OCI-LY3 (cell line): ENCODE results near the gene CLN3.
A peak's percentile ranks its signal among the peaks of the same experiment; 100 is the strongest.
"Not testable (repeated sequence)": the region's sequence is repeated elsewhere in the genome, so short reads cannot be mapped to it uniquely, and the experiment has no call there.

Experiments
- H2AFZ ChIP-seq: fragments of 200-600, 300-600 bp; shearing (Covaris generic); 2 replicates; pipeline ENCODE4 v1.6.0; 2014; ENCODE audit warnings: antibody characterized with exemption, low read depth, low read length
- H3K27ac ChIP-seq: fragments of 200-600, 300-600 bp; sonication (generic); 2 replicates; pipeline ENCODE4 v1.5.1; 2014; ENCODE audit warnings: mild to moderate bottlenecking, low read length, moderate library complexity, mixed read lengths
- H3K27me3 ChIP-seq: fragments of 200-600, 300-600 bp; sonication (generic); 2 replicates; pipeline ENCODE4 v1.6.1; 2014; ENCODE audit warnings: low read depth, low read length, mixed read lengths
- H3K36me3 ChIP-seq: fragments of 200-600, 300-600 bp; sonication (generic); replicated peaks from 2 replicates; pipeline ENCODE3; 2014; ENCODE audit warnings: low read depth, low read length, mixed read lengths
- H3K4me1 ChIP-seq: fragments of 300-600, 200-600 bp; sonication (generic); 2 replicates; pipeline ENCODE4 v1.6.1; 2014; ENCODE audit warnings: low read length, mixed read lengths
- H3K4me2 ChIP-seq: fragments of 200-600, 300-600 bp; sonication (generic); 2 replicates; pipeline ENCODE4 v1.6.1; 2014; ENCODE audit warnings: low read length, mixed read lengths
- H3K4me3 ChIP-seq: fragments of 300-600, 200-600 bp; sonication (generic); 2 replicates; pipeline ENCODE4 v1.5.1; 2014; ENCODE audit warnings: antibody characterized with exemption, mild to moderate bottlenecking, low read length, moderate library complexity
- H3K79me2 ChIP-seq: fragments of 300-600, 200-600 bp; shearing (Covaris generic); 2 replicates; pipeline ENCODE4 v1.6.1; 2014; ENCODE audit warnings: mild to moderate bottlenecking, low read length, mixed read lengths
- H3K9ac ChIP-seq: fragments of 300-600, 200-600 bp; shearing (Covaris generic); 2 replicates; pipeline ENCODE4 v1.6.0; 2014; ENCODE audit warnings: mild to moderate bottlenecking, low read length, moderate library complexity
- H3K9me3 ChIP-seq: fragments of 200-600, 300-600 bp; shearing (Covaris generic); 2 replicates; pipeline ENCODE4 v1.6.1; 2014; ENCODE audit warnings: low read length, mixed read lengths; ENCODE audit not compliant: insufficient read depth
- H4K20me1 ChIP-seq: fragments of 200-600, 300-600 bp; sonication (generic); 2 replicates; pipeline ENCODE4 v1.6.1; 2016; ENCODE audit warnings: low read length, mixed read lengths; ENCODE audit not compliant: insufficient read depth
- CTCF ChIP-seq: fragments of 200-600, 300-600 bp; sonication (generic); IDR thresholded peaks from 2 replicates; pipeline ENCODE4 v1.5.1; 2014; ENCODE audit warnings: antibody characterized with exemption, low read length, low read depth
- EZH2phosphoT487 ChIP-seq: fragments of 200-600 bp; shearing (Covaris generic); IDR thresholded peaks from 2 replicates; pipeline ENCODE4 v1.6.1; 2018; ENCODE audit warnings: antibody characterized with exemption, mixed run types, low read depth

CLN3 gene

DNA sequence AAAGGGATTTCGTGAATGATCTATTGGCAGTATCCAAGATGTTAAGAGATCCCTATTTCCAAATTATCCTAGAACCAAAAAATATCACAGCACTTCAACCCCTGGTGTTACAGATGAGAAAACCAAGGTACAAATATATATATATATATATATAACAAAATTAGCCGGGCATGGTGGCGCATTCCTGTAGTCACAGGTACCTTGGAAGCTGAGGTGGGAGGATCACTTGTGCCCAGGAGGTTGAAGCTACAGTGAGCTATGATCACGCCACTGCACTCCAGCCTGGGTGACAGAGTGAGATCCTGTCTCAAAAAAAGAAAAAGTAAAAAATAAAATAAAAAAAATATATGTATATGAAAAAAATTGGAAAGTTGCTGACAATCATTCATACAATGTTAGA lies 637 bp upstream of the CLN3 start:
- no peak for TF ChIP-seq EZH2phosphoT487
- no peak for TF ChIP-seq CTCF
- H2AFZ ChIP-seq, result peak overlapping the region; percentile 88; the same call in 1 of the 2 replicates

GRCh38 chr16:28491230-28491969 lies 474 bp downstream of the CLN3 start:
- peaks cover 29% of the 10 kb centered on the region for H3K4me1 ChIP-seq
- peak overlapping the region; percentile 84 for H3K9ac ChIP-seq
- H3K79me2 ChIP-seq, result no peaks in the 10 kb centered on the region
- H4K20me1 ChIP-seq, result no peaks in the 10 kb centered on the region
- H3K4me3 ChIP-seq, result peak overlapping the region; percentile 84
- no peaks in the 10 kb centered on the region for H3K27me3 ChIP-seq
- H3K27ac ChIP-seq, result peak overlapping the region; percentile 89
- TF ChIP-seq CTCF (peak; percentile 43), EZH2phosphoT487 (no peak)
- no peak overlapping the region; the same call in 1 of the 2 replicates for H2AFZ ChIP-seq
- H3K9me3 ChIP-seq, result no peaks in the 10 kb centered on the region
- peak overlapping the region; percentile 73 for H3K4me2 ChIP-seq
- H3K36me3 ChIP-seq, result peaks cover 17% of the 10 kb centered on the region

More for the DNA sequence above, 637 bp upstream of the CLN3 start:
- peak overlapping the region; percentile 89 for H3K27ac ChIP-seq
- peak overlapping the region; percentile 73 for H3K4me2 ChIP-seq
- no peaks in the 10 kb centered on the region for H4K20me1 ChIP-seq
- no peaks in the 10 kb centered on the region for H3K27me3 ChIP-seq
- no peaks in the 10 kb centered on the region for H3K79me2 ChIP-seq
- H3K4me1 ChIP-seq, result peaks cover 29% of the 10 kb centered on the region
- H3K4me3 ChIP-seq, result peak overlapping the region; percentile 84
- peaks cover 10% of the 10 kb centered on the region for H3K36me3 ChIP-seq
- H3K9me3 ChIP-seq, result no peaks in the 10 kb centered on the region
- peak overlapping the region; percentile 84 for H3K9ac ChIP-seq

- H3K27ac ChIP-seq, result no peak overlapping the region
- TF ChIP-seq CTCF (no peak), EZH2phosphoT487 (no peak)
- H3K36me3 ChIP-seq, result peaks cover 30% of the 10 kb centered on the region
- H3K4me3 ChIP-seq, result no peak overlapping the region
- no peak overlapping the region for H2AFZ ChIP-seq
- no peaks in the 10 kb centered on the region for H4K20me1 ChIP-seq
- H3K27me3 ChIP-seq, result no peaks in the 10 kb centered on the region
- H3K9me3 ChIP-seq, result no peaks in the 10 kb centered on the region
- H3K9ac ChIP-seq, result no peak overlapping the region
- no peak overlapping the region for H3K4me2 ChIP-seq
- H3K4me1 ChIP-seq, result no peaks in the 10 kb centered on the region
- H3K79me2 ChIP-seq, result no peaks in the 10 kb centered on the region
Measured at GRCh38 chr16:28486266-28486665, 5.6 kb downstream of the CLN3 start.

- not testable (repeated sequence) for H3K9me3 ChIP-seq, H3K79me2 ChIP-seq, H3K27me3 ChIP-seq, H2AFZ ChIP-seq, H4K20me1 ChIP-seq, H3K4me3 ChIP-seq, H3K27ac ChIP-seq, H3K4me2 ChIP-seq, H3K9ac ChIP-seq, H3K4me1 ChIP-seq
- peaks cover 25% of the 10 kb centered on the region for H3K36me3 ChIP-seq
Measured at GRCh38 chr16:28483361-28483760, 8.5 kb downstream of the CLN3 start.
